A375 (cell line): ENCODE data around the gene ZNF653. TPM values are rescaled to one million over a fixed set of nuclear protein-coding genes. Genes with fewer than 3 reads are reported as not detected.
A peak's percentile ranks its signal among the peaks of the same experiment; 100 is the strongest.

Experiments
- small RNA-seq: library from RNA; depleted of rRNA; stranded (forward); fragments of <200 nt; gene quantifications from one replicate; pipeline ENCODE3, GENCODE V24; 2014
- total RNA-seq: library from RNA; depleted of rRNA; stranded (reverse); fragments of >200 nt; shearing (Covaris generic); gene quantifications from 2 replicates; pipeline ENCODE4 v1.2.3, GENCODE V29; 2014; rRNA removed

The ZNF653 gene, protein sequence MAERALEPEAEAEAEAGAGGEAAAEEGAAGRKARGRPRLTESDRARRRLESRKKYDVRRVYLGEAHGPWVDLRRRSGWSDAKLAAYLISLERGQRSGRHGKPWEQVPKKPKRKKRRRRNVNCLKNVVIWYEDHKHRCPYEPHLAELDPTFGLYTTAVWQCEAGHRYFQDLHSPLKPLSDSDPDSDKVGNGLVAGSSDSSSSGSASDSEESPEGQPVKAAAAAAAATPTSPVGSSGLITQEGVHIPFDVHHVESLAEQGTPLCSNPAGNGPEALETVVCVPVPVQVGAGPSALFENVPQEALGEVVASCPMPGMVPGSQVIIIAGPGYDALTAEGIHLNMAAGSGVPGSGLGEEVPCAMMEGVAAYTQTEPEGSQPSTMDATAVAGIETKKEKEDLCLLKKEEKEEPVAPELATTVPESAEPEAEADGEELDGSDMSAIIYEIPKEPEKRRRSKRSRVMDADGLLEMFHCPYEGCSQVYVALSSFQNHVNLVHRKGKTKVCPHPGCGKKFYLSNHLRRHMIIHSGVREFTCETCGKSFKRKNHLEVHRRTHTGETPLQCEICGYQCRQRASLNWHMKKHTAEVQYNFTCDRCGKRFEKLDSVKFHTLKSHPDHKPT
- 10.6 and 14.3 TPM in 2 replicates for total RNA-seq

DNA sequence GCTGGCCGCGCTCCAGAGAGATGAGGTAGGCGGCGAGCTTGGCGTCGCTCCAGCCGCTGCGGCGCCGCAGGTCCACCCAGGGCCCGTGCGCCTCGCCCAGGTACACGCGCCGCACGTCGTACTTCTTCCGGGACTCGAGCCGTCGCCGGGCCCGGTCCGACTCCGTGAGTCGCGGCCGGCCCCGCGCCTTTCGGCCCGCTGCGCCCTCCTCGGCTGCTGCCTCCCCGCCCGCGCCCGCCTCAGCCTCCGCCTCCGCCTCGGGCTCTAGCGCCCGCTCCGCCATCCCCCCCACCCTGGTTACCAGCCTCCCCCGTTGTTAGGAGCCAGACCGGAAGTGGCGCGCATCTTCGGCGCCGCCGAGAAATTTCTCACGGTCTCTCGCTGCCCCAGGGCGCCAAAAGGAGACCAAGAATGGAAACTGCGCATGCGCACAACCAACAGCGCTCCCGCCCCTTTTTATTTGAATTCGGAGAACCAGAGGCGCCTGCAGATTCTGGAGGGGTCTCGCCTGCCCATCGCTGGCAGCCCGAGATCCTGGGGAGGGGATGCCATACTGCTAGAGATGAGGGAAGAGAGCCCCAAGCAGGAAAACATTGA lies at the start of gene ZNF653:
Gene ZNF653 (minus strand): TSS at position 336 of the 597 bp plus-strand sequence. CDS start 53 bp downstream, at position 283.

GRCh38 chr19:11538232-11539036 lies 32.8 kb upstream of the ZNF653 start, which contains the start of gene CNN1:
TSS of gene CNN1 (plus strand) at chr19:11538851. CDS start at chr19:11538928, 77 bp downstream.

DNA sequence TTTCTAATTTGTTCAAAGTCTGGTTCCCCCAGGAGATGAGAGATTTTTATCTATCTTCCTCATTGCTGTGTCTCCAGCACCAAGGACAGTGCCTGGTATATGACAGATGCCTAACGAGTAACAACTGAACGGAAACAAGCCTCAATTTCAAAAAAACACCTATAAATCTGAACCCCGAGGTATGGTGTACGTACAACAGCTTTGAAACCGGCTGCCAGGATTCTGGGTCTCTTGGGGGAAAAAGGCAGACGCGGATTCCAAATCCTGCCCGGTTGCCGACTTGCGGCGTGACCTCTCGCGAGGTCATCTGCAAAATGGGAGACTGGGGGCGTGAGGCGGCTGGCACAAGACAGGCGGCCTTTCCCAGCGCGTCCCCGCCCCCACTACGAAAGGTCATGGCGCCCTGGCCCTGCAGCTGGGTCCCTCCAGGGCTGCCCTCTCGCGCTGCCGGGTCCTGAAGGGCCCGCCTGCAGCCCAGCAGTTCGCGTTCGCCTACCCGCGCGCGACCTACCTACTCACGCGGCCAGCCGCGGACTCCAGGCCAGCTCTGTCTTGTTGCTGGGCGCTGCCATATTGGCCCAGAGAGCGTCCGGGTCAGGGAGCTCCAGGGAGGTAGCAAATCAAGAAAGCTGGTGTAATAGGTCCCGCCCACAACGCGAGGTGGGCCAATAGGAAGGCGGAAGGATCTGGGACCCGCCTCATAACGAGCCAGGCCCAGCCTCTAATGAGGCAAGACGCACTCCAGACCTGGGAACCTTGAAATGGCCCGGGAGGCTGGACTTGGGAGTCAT lies 23.1 kb upstream of the ZNF653 start, which contains the start of gene ECSIT:
Gene ECSIT (minus strand): TSS at position 584 of the 791 bp plus-strand sequence. CDS start 9,964 bp downstream, outside the sequence.

GRCh38 chr19:11480715-11481533 lies 24.7 kb downstream of the ZNF653 start, which contains the start of gene ELAVL3:
TSS of gene ELAVL3 (minus strand) at chr19:11481046. CDS start at chr19:11480608, 438 bp downstream.

DNA sequence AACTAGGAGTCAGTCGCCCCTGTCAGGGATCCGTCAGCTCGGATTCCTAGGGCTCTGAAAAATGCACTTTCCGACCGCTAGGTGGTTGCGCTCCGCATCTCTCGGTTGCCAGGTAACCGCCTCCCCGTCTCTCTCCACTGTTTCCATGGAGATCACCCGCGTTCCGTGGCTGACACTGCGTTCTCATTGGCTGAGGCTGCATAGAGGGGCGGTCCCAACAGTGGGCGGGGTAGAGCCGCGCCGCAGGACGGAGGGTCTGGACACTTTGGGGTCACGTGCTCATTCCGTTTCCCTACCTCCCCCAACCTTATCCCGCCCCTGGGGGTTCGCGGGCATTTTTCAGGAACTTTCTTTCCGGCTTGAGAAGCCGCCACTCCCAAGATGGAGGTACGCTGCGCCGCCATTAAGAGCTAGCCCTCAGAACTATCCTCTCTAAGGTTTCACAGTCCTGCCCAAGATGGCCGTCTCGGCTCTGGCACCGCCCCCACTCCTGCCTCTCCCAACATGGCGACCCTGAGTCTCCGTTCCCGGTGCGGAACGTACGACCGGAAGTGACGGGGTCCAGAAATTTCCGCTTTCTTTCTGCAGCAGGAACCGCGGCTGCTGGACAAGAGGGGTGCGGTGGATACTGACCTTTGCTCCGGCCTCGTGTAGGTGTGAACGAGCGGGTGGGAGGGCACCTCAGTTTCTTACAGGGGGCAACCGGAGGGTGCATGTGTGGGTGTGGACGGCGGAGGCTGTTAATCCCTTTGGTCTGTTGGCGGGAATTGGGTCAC lies 70.4 kb downstream of the ZNF653 start, which contains the start of the genes ODAD3 and PRKCSH:
Gene ODAD3 (minus strand): TSS at position 65 of the 776 bp plus-strand sequence. CDS start 105 bp downstream, outside the sequence.
Gene PRKCSH (plus strand): TSS at position 579 of the 776 bp plus-strand sequence. CDS start 483 bp downstream, outside the sequence.

Small RNA genes lying within 50 kb of the gene (small RNA-seq; reads per million reads assigned to genes)
- gene MIR7974: 1.9 reads per million, percentile 73 among the genes with 10 or more reads in this experiment
- gene RN7SL833P: 0.46 reads per million, percentile 17 among the genes with 10 or more reads in this experiment

Other genes starting within 250 kb of the ZNF653 start
- gene DOCK6, start 243.3 kb downstream of the ZNF653 start, total RNA-seq: 12.0 and 14.5 TPM in 2 replicates
- not detected in 2 replicates for gene TSPAN16, start 209.7 kb downstream of the ZNF653 start, total RNA-seq
- 4.9 and 5.8 TPM in 2 replicates for gene RAB3D, start 166.2 kb downstream of the ZNF653 start, total RNA-seq
- 97.9 and 98.7 TPM in 2 replicates for gene TMEM205, start 159.6 kb downstream of the ZNF653 start, total RNA-seq
- gene CCDC159, start 159.3 kb downstream of the ZNF653 start, total RNA-seq: 4.4 and 4.9 TPM in 2 replicates
- gene PLPPR2, start 150.4 kb downstream of the ZNF653 start, total RNA-seq: 10.2 and 18.4 TPM in 2 replicates
- 2.1 and 4.8 TPM in 2 replicates for gene SWSAP1, start 131.2 kb downstream of the ZNF653 start, total RNA-seq
- 7.6 and 9.4 TPM in 2 replicates for gene EPOR, start 121.5 kb downstream of the ZNF653 start, total RNA-seq
- 12.2 and 17.9 TPM in 2 replicates for gene RGL3, start 86.5 kb downstream of the ZNF653 start, total RNA-seq
- gene ODAD3, start 70.7 kb downstream of the ZNF653 start, total RNA-seq: 0.87 and 4.5 TPM in 2 replicates
- 230 and 236 TPM in 2 replicates for gene PRKCSH, start 70.2 kb downstream of the ZNF653 start, total RNA-seq
- 0.40 TPM in 1 of 2 replicates, not detected in the other for gene ELAVL3, start 24.8 kb downstream of the ZNF653 start, total RNA-seq
- 95.5 and 112 TPM in 2 replicates for gene ECSIT, start 23.3 kb upstream of the ZNF653 start, total RNA-seq
- gene CNN1, start 33.0 kb upstream of the ZNF653 start, total RNA-seq: not detected in 2 replicates
- 96.8 and 100 TPM in 2 replicates for gene ELOF1, start 53.4 kb upstream of the ZNF653 start, total RNA-seq
- gene ACP5, start 71.8 kb upstream of the ZNF653 start, total RNA-seq: 10.3 and 14.0 TPM in 2 replicates
- gene ZNF627, start 91.6 kb upstream of the ZNF653 start, total RNA-seq: 5.2 and 6.0 TPM in 2 replicates
- 0.87 and 1.4 TPM in 2 replicates for gene ZNF823, start 233.1 kb upstream of the ZNF653 start, total RNA-seq